BLaER1 treated with 17β-estradiol and CSF1 and Interleukin-3, amounts not matched to agents 10 nM and 100 nM (cell line): ENCODE results near the gene GBP5.
A peak's percentile ranks its signal among the peaks of the same experiment; 100 is the strongest.

Experiments
- H3K27ac ChIP-seq, 11 experiments: shearing (Covaris generic); formaldehyde crosslinking; 2 replicates each; pipeline ENCODE4 v1.8.1; 2022
- H3K27me3 ChIP-seq, 11 experiments: shearing (Covaris generic); formaldehyde crosslinking; 2 replicates each; pipeline ENCODE4 v1.8.1; 2022
- H3K36me3 ChIP-seq, 11 experiments: shearing (Covaris generic); formaldehyde crosslinking; 2 replicates each; pipeline ENCODE4 v1.8.1; 2022
- H3K4me1 ChIP-seq, 10 experiments: shearing (Covaris generic); formaldehyde crosslinking; 2 replicates each; pipeline ENCODE4 v1.8.1; 2022
- H3K4me2 ChIP-seq, 11 experiments: shearing (Covaris generic); formaldehyde crosslinking; 2 replicates each; pipeline ENCODE4 v1.8.1; 2022
- H3K4me3 ChIP-seq, 10 experiments: shearing (Covaris generic); formaldehyde crosslinking; 2 replicates each; pipeline ENCODE4 v1.8.1; 2022
- H3K9ac ChIP-seq, 11 experiments: shearing (Covaris generic); formaldehyde crosslinking; 2 replicates each; pipeline ENCODE4 v1.8.1; 2022
- H3K9me3 ChIP-seq, 11 experiments: shearing (Covaris generic); formaldehyde crosslinking; replicated peaks in 1 of 11; 2 replicates each; pipeline ENCODE4 v1.8.1; 2022
- H4K20me1 ChIP-seq, 11 experiments: shearing (Covaris generic); formaldehyde crosslinking; 2 replicates each; pipeline ENCODE4 v1.8.1; 2022
- Cebpa-rat ChIP-seq, 11 experiments: shearing (Covaris generic); IDR thresholded peaks; 2 replicates each; pipeline ENCODE4 v1.8.1; 2022

The GBP5 gene

DNA sequence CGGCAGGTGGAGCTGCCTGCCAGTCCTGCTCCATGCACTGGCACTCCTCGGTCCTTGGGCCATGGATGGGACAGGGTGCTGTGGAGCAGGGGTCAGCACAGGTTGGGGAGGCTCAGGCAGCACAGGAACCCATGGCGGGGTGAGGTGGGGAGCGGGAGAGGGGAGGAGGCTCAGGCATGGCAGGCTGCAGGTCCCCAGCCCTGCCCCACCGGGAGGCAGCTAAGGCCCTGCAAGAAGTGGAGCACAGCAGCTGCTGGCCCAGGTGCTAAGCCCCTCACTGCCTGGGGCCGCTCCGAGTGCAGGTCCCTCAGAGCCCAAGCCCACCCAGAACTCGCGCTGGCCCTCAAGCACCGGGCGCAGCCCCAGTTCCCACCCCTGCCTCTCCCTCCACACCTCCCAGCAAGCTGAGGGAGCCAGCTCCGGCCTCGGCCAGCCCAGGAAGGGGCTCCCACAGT lies 691 bp upstream of the GBP5 start:
- Histone ChIP-seq H3K4me1 (peaks cover 0 to 17% (median 6%) of the 10 kb centered on the region in 10 experiments; a peak in 12 of 20 replicates), H3K27ac (peak overlapping the region in 4 of 11 experiments; percentile 7 to 31 (median 28); a peak in 4 of 22 replicates), H3K4me3 (no peak overlapping the region), H4K20me1 (no peaks in the 10 kb centered on the region), H3K36me3 (no peaks in the 10 kb centered on the region), H3K9ac (no peak overlapping the region), H3K27me3 (no peaks in the 10 kb centered on the region), H3K4me2 (0 out of 22 replicates have a peak overlapping the region, but pooled peaks of 1 of the 11 experiments have one; percentile 29), H3K9me3 (peaks cover 0 to 17% (median 12%) of the 10 kb centered on the region in 11 experiments; a peak in 13 of 22 replicates)
- TF ChIP-seq Cebpa-rat (IDR thresholded peaks at IDR 0.05): no peak

- H3K4me3 ChIP-seq: no peak overlapping the region
- H3K36me3 ChIP-seq: no peaks in the 10 kb centered on the region
- no peak for TF ChIP-seq Cebpa-rat (IDR thresholded peaks at IDR 0.05)
- H3K4me1 ChIP-seq: peaks cover 0 to 17% (median 6%) of the 10 kb centered on the region in 10 experiments; a peak in 12 of 20 replicates
- no peaks in the 10 kb centered on the region for H4K20me1 ChIP-seq
- H3K4me2 ChIP-seq: no peak overlapping the region
- no peaks in the 10 kb centered on the region for H3K27me3 ChIP-seq
- no peak overlapping the region for H3K27ac ChIP-seq
- no peak overlapping the region for H3K9ac ChIP-seq
- peaks cover 0 to 17% (median 12%) of the 10 kb centered on the region in 11 experiments; a peak in 13 of 22 replicates for H3K9me3 ChIP-seq
Measured at GRCh38 chr1:89271341-89272015, 1.2 kb downstream of the GBP5 start.

GRCh38 chr1:89270423-89270822 lies 2.2 kb downstream of the GBP5 start:
- Histone ChIP-seq H3K4me2 (no peak overlapping the region), H3K9ac (no peak overlapping the region), H3K27me3 (no peaks in the 10 kb centered on the region), H4K20me1 (no peaks in the 10 kb centered on the region), H3K9me3 (peaks cover 0 to 17% (median 12%) of the 10 kb centered on the region in 11 experiments; a peak in 13 of 22 replicates), H3K4me1 (peaks cover 0 to 17% (median 6%) of the 10 kb centered on the region in 10 experiments; a peak in 12 of 20 replicates), H3K27ac (no peak overlapping the region), H3K36me3 (no peaks in the 10 kb centered on the region), H3K4me3 (no peak overlapping the region)
- TF ChIP-seq Cebpa-rat (IDR thresholded peaks at IDR 0.05): no peak

- no peak overlapping the region for H3K4me3 ChIP-seq
- H3K9me3 ChIP-seq: peaks cover 0 to 17% (median 12%) of the 10 kb centered on the region in 11 experiments; a peak in 13 of 22 replicates
- peaks cover 0 to 8% (median 2%) of the 10 kb centered on the region in 10 experiments; a peak in 10 of 20 replicates for H3K4me1 ChIP-seq
- no peak overlapping the region for H3K9ac ChIP-seq
- peak in 6 of 11 experiments; percentile 35 to 73 (median 47); a peak in 6 of 22 replicates for TF ChIP-seq Cebpa-rat (IDR thresholded peaks at IDR 0.05)
- H4K20me1 ChIP-seq: no peaks in the 10 kb centered on the region
- H3K4me2 ChIP-seq: no peak overlapping the region
- no peaks in the 10 kb centered on the region for H3K36me3 ChIP-seq
- no peak overlapping the region for H3K27ac ChIP-seq
- H3K27me3 ChIP-seq: no peaks in the 10 kb centered on the region
Measured at GRCh38 chr1:89269277-89269676, 3.4 kb downstream of the GBP5 start.

- Histone ChIP-seq H3K36me3 (no peaks in the 10 kb centered on the region), H4K20me1 (no peaks in the 10 kb centered on the region), H3K4me2 (no peak overlapping the region; a peak in 1 of 22 replicates), H3K4me3 (no peak overlapping the region), H3K9ac (no peak overlapping the region), H3K4me1 (peaks cover 6 to 29% (median 11%) of the 10 kb centered on the region in 10 experiments; a peak in 16 of 20 replicates), H3K9me3 (no peaks in the 10 kb centered on the region), H3K27me3 (no peaks in the 10 kb centered on the region), H3K27ac (no peak overlapping the region)
- no peak for TF ChIP-seq Cebpa-rat (IDR thresholded peaks at IDR 0.05)
Measured at GRCh38 chr1:89262643-89263042, 10.0 kb downstream of the GBP5 start.

DNA sequence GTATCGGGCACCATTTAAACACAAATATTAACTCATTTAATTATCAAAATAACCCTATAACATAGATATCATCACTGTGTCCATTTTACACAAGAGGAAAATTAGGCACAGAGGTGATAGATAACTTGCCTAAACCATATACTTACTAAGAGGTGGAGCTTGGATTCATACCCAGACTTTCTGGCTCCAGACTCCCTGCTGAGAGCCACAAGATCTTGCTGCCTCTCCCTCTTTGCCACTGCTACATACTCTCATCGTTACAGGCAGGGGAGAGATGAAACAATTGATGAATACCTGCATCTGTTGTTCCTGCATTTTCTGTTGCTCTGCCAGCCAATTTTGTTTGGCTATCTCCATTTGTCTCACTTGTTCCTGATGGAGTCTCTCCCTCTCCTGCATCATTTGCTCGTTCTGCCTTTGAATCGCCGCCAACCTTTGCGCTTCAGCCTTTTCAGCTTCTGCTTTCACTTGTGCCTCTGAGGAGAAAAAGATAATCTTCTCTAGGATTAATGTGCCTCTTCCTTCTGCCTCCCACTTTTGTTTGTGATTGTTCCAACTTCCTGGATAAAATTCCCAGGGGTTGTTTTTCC lies 10.6 kb downstream of the GBP5 start:
- no peak overlapping the region for H3K9ac ChIP-seq
- TF ChIP-seq Cebpa-rat (IDR thresholded peaks at IDR 0.05): no peak
- peaks cover 0 to 3% (median 0%) of the 10 kb centered on the region in 11 experiments; a peak in 4 of 22 replicates for H3K9me3 ChIP-seq
- no peaks in the 10 kb centered on the region for H3K36me3 ChIP-seq
- H3K4me1 ChIP-seq: peaks cover 6 to 29% (median 11%) of the 10 kb centered on the region in 10 experiments; a peak in 16 of 20 replicates
- H3K27ac ChIP-seq: no peak overlapping the region
- H3K27me3 ChIP-seq: no peaks in the 10 kb centered on the region
- no peak overlapping the region for H3K4me3 ChIP-seq
- H3K4me2 ChIP-seq: no peak overlapping the region; a peak in 1 of 22 replicates
- H4K20me1 ChIP-seq: no peaks in the 10 kb centered on the region

DNA sequence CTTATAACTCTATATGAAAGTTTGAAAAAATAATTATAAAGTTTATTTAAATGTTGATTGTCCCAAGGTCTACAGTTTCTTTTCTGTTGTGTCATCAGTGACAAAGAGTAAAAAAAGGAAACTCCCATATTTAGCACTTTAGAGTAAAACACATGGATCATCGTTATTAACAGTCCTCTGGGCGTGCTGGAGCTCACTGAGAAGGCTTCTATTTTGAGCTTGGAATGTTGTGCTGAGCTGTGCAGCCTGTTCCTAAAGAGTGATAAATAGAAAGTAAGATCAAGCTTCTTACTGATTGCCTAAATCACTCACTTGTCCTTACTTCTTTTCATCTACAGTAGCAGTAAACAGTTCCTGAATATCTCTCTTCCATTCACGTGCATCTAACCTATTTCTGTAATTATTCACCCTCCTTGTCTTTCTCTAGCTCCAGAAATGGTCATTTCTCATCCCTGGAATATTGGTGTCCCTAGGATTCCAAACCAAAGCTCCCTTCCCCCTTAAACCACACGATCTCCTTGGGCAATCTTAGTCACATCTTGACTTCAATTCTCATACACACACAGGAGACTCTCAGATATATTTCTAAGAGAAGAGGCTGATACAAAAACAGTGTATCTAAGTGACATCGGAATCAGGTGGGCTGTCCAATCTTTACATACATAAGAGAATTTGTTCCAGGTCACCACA lies 11.9 kb downstream of the GBP5 start:
- Histone ChIP-seq H3K27me3 (no peaks in the 10 kb centered on the region), H3K4me1 (peaks cover 6 to 29% (median 11%) of the 10 kb centered on the region in 10 experiments; a peak in 16 of 20 replicates), H3K27ac (no peak overlapping the region), H4K20me1 (no peaks in the 10 kb centered on the region), H3K9me3 (peaks cover 0 to 4% (median 0%) of the 10 kb centered on the region in 11 experiments; a peak in 4 of 22 replicates), H3K36me3 (no peaks in the 10 kb centered on the region), H3K4me2 (peak overlapping the region in 2 of 11 experiments; percentile 40 to 41; a peak in 3 of 22 replicates), H3K4me3 (no peak overlapping the region), H3K9ac (no peak overlapping the region)
- no peak for TF ChIP-seq Cebpa-rat (IDR thresholded peaks at IDR 0.05)

DNA sequence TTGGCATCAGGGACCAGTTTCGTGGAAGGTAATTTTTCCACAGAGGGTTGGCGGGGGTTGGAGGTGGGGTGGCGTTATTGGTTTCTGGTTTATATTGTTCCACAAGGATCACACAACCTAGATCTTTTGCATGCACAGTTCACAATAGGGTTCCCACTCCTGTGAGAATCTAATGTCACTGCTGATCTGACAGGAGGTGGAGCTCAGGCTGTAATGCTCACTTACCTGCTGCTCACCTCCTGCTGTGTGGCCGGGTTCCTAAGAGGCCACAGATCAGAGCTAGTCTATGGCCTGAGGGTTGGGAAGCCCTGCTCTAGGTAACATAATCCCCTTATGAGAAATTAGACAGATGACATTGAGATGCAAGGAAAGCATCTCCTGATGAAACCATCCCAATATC lies 12.6 kb downstream of the GBP5 start:
- Histone ChIP-seq H3K4me1 (peaks cover 6 to 29% (median 11%) of the 10 kb centered on the region in 10 experiments; a peak in 16 of 20 replicates), H3K27me3 (no peaks in the 10 kb centered on the region), H3K36me3 (no peaks in the 10 kb centered on the region), H3K27ac (no peak overlapping the region), H3K9ac (no peak overlapping the region), H4K20me1 (no peaks in the 10 kb centered on the region), H3K9me3 (peaks cover 0 to 4% (median 0%) of the 10 kb centered on the region in 11 experiments; a peak in 4 of 22 replicates), H3K4me3 (no peak overlapping the region), H3K4me2 (peak overlapping the region; percentile 13 to 65 (median 47); a peak in 13 of 22 replicates)
- no peak for TF ChIP-seq Cebpa-rat (IDR thresholded peaks at IDR 0.05)
